K562 (cell line): ENCODE results near the gene FGGY.

Experiments
- EZH2 ChIP-seq: IDR thresholded peaks from 2 replicates; pipeline ENCODE4 v1.6.1; 2012; ENCODE audit warnings: low read depth, mild to moderate bottlenecking, inconsistent platforms, low read length, borderline replicate concordance
- NR2C1 ChIP-seq, 2 experiments: fragments of 450-650 bp; IDR thresholded peaks; 2 replicates each; pipeline ENCODE4 v1.6.1; 2017; ENCODE audit warnings: mild to moderate bottlenecking in 2 of 2, antibody characterized with exemption in 1 of 2, inconsistent platforms in 1 of 2, missing compliant biosample characterization in 1 of 2, missing genetic modification characterization in 1 of 2
- RFX5 ChIP-seq: IDR thresholded peaks from 2 replicates; pipeline ENCODE4 v1.6.1; 2011; ENCODE audit warnings: low read depth, mild to moderate bottlenecking, improper control_type of control experiment, low read length
- SMC3 ChIP-seq: conservative IDR thresholded peaks from 2 replicates; pipeline ENCODE4 v1.6.1; 2011; ENCODE audit warnings: low read depth, low read length, improper control_type of control experiment; ENCODE audit not compliant: insufficient read depth
- TF ChIP-seq, protein P1 (sequence below), 3 experiments: IDR thresholded peaks in 2 of 3; conservative IDR thresholded peaks in 1 of 3; 2 replicates each; pipeline ENCODE4 v1.5.1; 2011 to 2012; ENCODE audit warnings: low read length in 3 of 3, mild to moderate bottlenecking in 3 of 3, control low read depth in 2 of 3, improper control_type of control experiment in 1 of 3, inconsistent platforms in 1 of 3, low read depth in 1 of 3, mixed read lengths in 1 of 3, moderate library complexity in 1 of 3; ENCODE audit not compliant: insufficient read depth in 2 of 3

DNA sequence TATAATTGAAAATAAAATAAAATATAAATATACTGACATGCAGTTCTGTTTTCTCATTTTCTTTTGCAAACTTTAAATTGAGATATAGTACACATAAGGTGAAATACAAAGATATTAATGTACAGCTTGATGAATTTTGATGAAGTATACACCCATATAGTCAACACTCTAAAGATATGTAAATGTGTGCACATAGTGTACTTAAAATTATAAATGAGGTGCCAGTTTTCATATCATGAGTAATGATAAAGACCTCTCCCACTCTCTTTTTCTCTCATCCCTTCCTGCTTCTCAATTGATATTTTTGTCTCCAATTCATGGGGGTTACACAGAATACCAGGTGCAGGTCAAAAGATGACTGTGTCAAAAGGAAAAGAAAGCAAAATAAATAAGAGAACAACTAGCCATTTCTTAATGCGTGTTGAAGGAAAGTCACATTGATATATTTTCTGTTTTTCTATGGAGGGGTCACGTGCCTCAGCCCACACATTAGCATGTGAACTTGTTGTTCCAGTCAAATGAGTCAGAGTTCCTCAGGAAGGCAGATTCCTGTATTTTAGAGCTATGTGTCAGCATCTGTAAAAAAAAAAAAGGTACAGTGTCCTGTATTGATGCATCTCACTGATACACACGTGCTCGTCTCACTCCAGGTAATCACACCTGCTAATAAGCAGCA lies 453.6 kb downstream of the FGGY start:
- no peak for TF ChIP-seq EZH2
- TF ChIP-seq SMC3 = no peak
- TF ChIP-seq RFX5 = no peak
- TF ChIP-seq NR2C1 (IDR thresholded peaks at IDR 0.05) = no peak
- no peak for TF ChIP-seq NR2C1 (tag; IDR thresholded peaks at IDR 0.05)
- TF ChIP-seq, protein P1, sequence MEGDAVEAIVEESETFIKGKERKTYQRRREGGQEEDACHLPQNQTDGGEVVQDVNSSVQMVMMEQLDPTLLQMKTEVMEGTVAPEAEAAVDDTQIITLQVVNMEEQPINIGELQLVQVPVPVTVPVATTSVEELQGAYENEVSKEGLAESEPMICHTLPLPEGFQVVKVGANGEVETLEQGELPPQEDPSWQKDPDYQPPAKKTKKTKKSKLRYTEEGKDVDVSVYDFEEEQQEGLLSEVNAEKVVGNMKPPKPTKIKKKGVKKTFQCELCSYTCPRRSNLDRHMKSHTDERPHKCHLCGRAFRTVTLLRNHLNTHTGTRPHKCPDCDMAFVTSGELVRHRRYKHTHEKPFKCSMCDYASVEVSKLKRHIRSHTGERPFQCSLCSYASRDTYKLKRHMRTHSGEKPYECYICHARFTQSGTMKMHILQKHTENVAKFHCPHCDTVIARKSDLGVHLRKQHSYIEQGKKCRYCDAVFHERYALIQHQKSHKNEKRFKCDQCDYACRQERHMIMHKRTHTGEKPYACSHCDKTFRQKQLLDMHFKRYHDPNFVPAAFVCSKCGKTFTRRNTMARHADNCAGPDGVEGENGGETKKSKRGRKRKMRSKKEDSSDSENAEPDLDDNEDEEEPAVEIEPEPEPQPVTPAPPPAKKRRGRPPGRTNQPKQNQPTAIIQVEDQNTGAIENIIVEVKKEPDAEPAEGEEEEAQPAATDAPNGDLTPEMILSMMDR (IDR thresholded peaks at IDR 0.05 in 2 of 3, conservative IDR thresholded peaks at IDR 0.05 in 1 of 3; ENCODE audit: insufficient read depth in 2 of 3, low read depth in 1 of 3, low read length in 3 of 3) = no peak
